ENCODE results near the gene CYP8B1. TPM values are rescaled to one million over a fixed set of nuclear protein-coding genes. Genes with fewer than 3 reads are reported as not detected.

CYP8B1 gene
- total and polyA plus RNA-seq, 2 of the 8 experiments (the other 6 are each of a cell fraction or from before 2014, with no cell fraction given) = not detected

- Histone ChIP-seq H3K56ac (replicated peaks; ENCODE audit: insufficient read length, low read depth, low read length) (no peak within 1 kb of the TSS), H4K91ac (replicated peaks; ENCODE audit: insufficient read length, low read length) (no peak within 1 kb of the TSS), H3K9me3 (ENCODE audit: insufficient read depth in 2 of 2, low read depth in 1 of 2, low read length in 1 of 2) (peaks cover 0 to 18% of the 10 kb centered on the region in 2 experiments; a peak in 2 of 4 replicates), H3K9ac (replicated peaks in 1 of 4; ENCODE audit: extremely low read depth in 1 of 4, low read depth in 3 of 4, low read length in 3 of 4) (no peak within 1 kb of the TSS), H3K14ac (ENCODE audit: insufficient read length) (no peak within 1 kb of the TSS), H3K79me1 (ENCODE audit: low read depth, low read length) (no peaks in the 10 kb centered on the region), H2BK20ac (ENCODE audit: low read length) (no peak within 1 kb of the TSS), H2AFZ (ENCODE audit: low read length) (no peak within 1 kb of the TSS), H3K27ac (ENCODE audit: low read depth, low read length) (no peak within 1 kb of the TSS), H3K27me3 (replicated peaks in 1 of 4; ENCODE audit: control insufficient read depth in 3 of 4, extremely low read depth in 1 of 4, insufficient read depth in 3 of 4, low read length in 3 of 4) (no peaks in the 10 kb centered on the region), H2BK5ac (ENCODE audit: low read depth, low read length) (no peak within 1 kb of the TSS), H2BK120ac (replicated peaks; ENCODE audit: low read depth, low read length) (no peak within 1 kb of the TSS), H3K4me3 (ENCODE audit: extremely low read depth in 1 of 4, insufficient read depth in 2 of 4, low read depth in 3 of 4, low read length in 4 of 4) (no peak within 1 kb of the TSS), H3K23me2 (ENCODE audit: low read depth, low read length) (no peaks in the 10 kb centered on the region), H2BK15ac (ENCODE audit: low read length) (0 out of 2 replicates have a peak within 1 kb of the TSS, but pooled peaks have one; percentile 16), H2AK5ac (ENCODE audit: low read depth, low read length) (0 out of 2 replicates have a peak within 1 kb of the TSS, but pooled peaks have one; percentile 93), H3K4me1 (replicated peaks in 1 of 4; ENCODE audit: control insufficient read depth in 3 of 4, insufficient read depth in 4 of 4, low read length in 3 of 4) (no peaks in the 10 kb centered on the region; a peak in 1 of 7 replicates), H3K18ac (ENCODE audit: extremely low read depth, low read length) (no peak within 1 kb of the TSS), H4K20me1 (replicated peaks in 1 of 2; ENCODE audit: control insufficient read depth in 1 of 2, insufficient read depth in 2 of 2, low read length in 2 of 2) (no peaks in the 10 kb centered on the region), H2BK12ac (ENCODE audit: low read depth, low read length) (no peak within 1 kb of the TSS), H3K36me3 (ENCODE audit: control insufficient read depth in 2 of 4, insufficient read depth in 4 of 4, low read length in 3 of 4) (no peaks in the 10 kb centered on the region), H4K8ac (ENCODE audit: extremely low read depth, insufficient read depth, low read length) (no peak within 1 kb of the TSS), H3K23ac (ENCODE audit: insufficient read length) (no peak within 1 kb of the TSS), H3K79me2 (ENCODE audit: control insufficient read depth in 1 of 2, insufficient read depth in 2 of 2, low read length in 2 of 2) (no peaks in the 10 kb centered on the region), H3K4ac (replicated peaks; ENCODE audit: insufficient read length, low read depth, low read length) (no peak within 1 kb of the TSS), H4K5ac (ENCODE audit: insufficient read length, low read depth, low read length) (no peak within 1 kb of the TSS), H3K4me2 (ENCODE audit: insufficient read depth in 1 of 2, low read depth in 2 of 2, low read length in 2 of 2) (peak within 1 kb of the TSS in 1 of 2 experiments; percentile 34; a peak in 1 of 4 replicates)
- no peak for FAIRE-seq
- TF ChIP-seq YY1 (IDR thresholded peaks at IDR 0.05; ENCODE audit: low read depth, low read length) = no peak
- TF ChIP-seq CBX5 (IDR thresholded peaks at IDR 0.05; ENCODE audit: low read depth, low read length) = no peak
- no peak for TF ChIP-seq RNF2 (IDR thresholded peaks at IDR 0.05; ENCODE audit: borderline replicate concordance, low read depth, low read length, missing control alignments, poor library complexity, severe bottlenecking)
- no peak for TF ChIP-seq CHD1 (IDR thresholded peaks at IDR 0.05; ENCODE audit: low read depth, low read length)
- TF ChIP-seq KDM4A (IDR thresholded peaks at IDR 0.05; ENCODE audit: low read depth, low read length, severe bottlenecking) = no peak
- TF ChIP-seq ATF2 (IDR thresholded peaks at IDR 0.05; ENCODE audit: low read length) = no peak
- no peak for TF ChIP-seq SAP30 (IDR thresholded peaks at IDR 0.05; ENCODE audit: insufficient read depth, insufficient replicate concordance, low read length)
- ChIA-PET POLR2A (ENCODE audit: partially characterized antibody) (no interaction called here), CTCF (ENCODE audit: partially characterized antibody) (no interaction called here)
- DNase-seq (ENCODE audit: low read depth in 1 of 2, low spot score in 2 of 2) = no peak
- 89% methylated on average over 24 of the region's 59 CpGs; no CpG with 5 or more reads in 1 of the 2 experiments for WGBS, 2 experiments (ENCODE audit: extremely low coverage in 1 of 2, insufficient coverage in 1 of 2, insufficient read length in 1 of 2, insufficient replicate concordance in 2 of 2, low coverage in 1 of 2, low lambda C conversion rate in 2 of 2, missing lambda C conversion rate in 1 of 2)
Observed at GRCh38 chr3:42906070-42906847, 30.6 kb upstream of the CYP8B1 start, which contains the start of gene ZNF662. ZNF662 (plus strand) TSS chr3:42906142; CDS start chr3:42908115, 1,973 bp downstream.

Data from H1 (cell line).